ENCODE results near the gene SERPINB10.

The SERPINB10 gene

DNA sequence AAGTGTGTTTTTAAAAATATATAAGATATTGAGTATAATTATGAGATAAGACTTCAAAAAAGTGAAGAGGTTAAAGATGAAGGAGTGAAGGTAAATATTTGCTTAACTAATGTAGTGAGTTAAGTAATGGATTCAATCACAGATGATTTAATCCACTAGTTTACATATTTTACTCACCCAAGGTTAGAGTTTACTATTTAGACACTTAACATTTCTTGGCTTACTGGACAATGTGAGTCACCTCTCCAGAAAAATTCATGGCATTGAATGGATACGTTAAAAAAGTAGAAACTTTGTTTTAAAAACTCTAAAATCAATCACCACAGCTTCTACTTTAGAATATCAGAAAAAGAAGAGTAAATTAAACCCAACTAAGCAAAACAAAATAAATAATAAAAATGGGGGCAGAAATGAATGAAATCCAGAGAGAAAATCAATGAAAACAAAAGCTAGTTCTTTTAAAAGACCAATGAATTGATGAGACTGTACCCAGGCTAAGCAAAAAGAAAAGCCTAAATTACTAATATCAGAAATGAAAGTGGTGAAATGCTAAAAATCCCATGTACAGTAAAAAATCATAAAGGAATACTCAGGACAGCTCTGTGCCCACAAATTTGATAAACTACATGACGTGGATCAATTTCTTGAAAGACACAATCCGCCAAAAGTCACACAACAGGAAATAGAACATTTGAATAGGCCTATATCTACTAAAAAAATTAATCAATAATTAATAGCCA, 39.5 kb downstream of the SERPINB10 start:
- Histone ChIP-seq H3K9me2 (ENCODE audit: low read depth, low read length) (no peaks in the 10 kb centered on the region), H3K4me1 (ENCODE audit: insufficient read depth, low read length, severe bottlenecking) (no peaks in the 10 kb centered on the region), H3K4me3 (ENCODE audit: low read depth, low read length, poor library complexity, severe bottlenecking) (no peak overlapping the region), H3K9me3 (ENCODE audit: low read length) (no peaks in the 10 kb centered on the region), H3K79me2 (ENCODE audit: insufficient read depth, low read length) (no peaks in the 10 kb centered on the region), H3K4me2 (ENCODE audit: low read length) (no peak overlapping the region), H3K36me3 (ENCODE audit: insufficient read depth, low read length) (no peaks in the 10 kb centered on the region), H3K27me3 (ENCODE audit: insufficient read depth, low read length) (no peaks in the 10 kb centered on the region), H3F3A (ENCODE audit: insufficient read depth, low read length) (no peaks in the 10 kb centered on the region), H4K20me1 (ENCODE audit: insufficient read depth, low read length) (no peaks in the 10 kb centered on the region), H3K27ac (ENCODE audit: low read depth, low read length, poor library complexity, severe bottlenecking) (no peak overlapping the region), H3K9ac (ENCODE audit: low read length) (no peak overlapping the region), H2AFZ (ENCODE audit: low read length) (no peak overlapping the region)
- TF ChIP-seq, protein P1, sequence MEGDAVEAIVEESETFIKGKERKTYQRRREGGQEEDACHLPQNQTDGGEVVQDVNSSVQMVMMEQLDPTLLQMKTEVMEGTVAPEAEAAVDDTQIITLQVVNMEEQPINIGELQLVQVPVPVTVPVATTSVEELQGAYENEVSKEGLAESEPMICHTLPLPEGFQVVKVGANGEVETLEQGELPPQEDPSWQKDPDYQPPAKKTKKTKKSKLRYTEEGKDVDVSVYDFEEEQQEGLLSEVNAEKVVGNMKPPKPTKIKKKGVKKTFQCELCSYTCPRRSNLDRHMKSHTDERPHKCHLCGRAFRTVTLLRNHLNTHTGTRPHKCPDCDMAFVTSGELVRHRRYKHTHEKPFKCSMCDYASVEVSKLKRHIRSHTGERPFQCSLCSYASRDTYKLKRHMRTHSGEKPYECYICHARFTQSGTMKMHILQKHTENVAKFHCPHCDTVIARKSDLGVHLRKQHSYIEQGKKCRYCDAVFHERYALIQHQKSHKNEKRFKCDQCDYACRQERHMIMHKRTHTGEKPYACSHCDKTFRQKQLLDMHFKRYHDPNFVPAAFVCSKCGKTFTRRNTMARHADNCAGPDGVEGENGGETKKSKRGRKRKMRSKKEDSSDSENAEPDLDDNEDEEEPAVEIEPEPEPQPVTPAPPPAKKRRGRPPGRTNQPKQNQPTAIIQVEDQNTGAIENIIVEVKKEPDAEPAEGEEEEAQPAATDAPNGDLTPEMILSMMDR (IDR thresholded peaks at IDR 0.05; ENCODE audit: low read length): no peak
- TF ChIP-seq EZH2 (IDR thresholded peaks at IDR 0.05; ENCODE audit: borderline replicate concordance, low read length): no peak

DNA sequence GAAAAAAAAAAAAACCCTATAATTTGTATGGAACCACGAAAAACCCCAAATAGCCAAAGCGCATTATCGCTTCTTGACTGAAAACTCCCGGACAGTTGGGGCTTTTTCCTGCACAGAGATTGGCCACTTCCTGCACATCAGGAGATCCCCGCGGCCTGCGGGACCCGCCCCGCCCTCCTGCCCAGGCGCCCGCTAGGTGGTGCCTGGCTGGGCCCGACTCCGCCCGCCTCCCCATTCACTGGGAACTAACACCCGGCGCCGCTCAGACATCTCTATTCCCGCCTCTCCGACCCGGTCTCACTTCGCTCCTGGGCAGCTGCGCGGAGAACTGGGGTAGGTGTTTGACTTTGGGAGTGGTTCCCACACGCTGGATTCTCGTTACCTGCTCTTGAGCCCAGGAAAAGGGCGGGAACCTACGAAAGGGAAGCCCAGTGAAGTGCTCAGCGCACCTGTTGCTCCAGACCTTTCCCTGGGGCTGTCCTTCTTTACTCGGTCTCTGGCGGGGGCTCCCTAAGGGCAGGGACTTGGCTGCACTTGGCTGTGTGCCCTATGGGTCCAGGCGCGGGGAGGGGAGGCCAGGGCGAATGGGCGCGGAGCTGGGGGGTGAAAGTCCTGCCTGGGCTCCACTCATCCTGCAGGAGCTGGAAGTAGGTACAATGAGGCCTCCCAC, 41.4 kb downstream of the SERPINB10 start, which contains the start of gene HMSD:
TSS of gene HMSD (plus strand) at position 234 of the 670 bp plus-strand sequence. CDS start 4,155 bp downstream, outside the sequence.
- H3K4me3 ChIP-seq (ENCODE audit: low read depth, low read length, poor library complexity, severe bottlenecking): no peak within 1 kb of the TSS
- no peak within 1 kb of the TSS for H3K9ac ChIP-seq (ENCODE audit: low read length)
- H3K36me3 ChIP-seq (ENCODE audit: insufficient read depth, low read length): no peaks in the 10 kb centered on the region
- H3K27me3 ChIP-seq (ENCODE audit: insufficient read depth, low read length): no peaks in the 10 kb centered on the region
- no peaks in the 10 kb centered on the region for H3K79me2 ChIP-seq (ENCODE audit: insufficient read depth, low read length)
- H3F3A ChIP-seq (ENCODE audit: insufficient read depth, low read length): no peaks in the 10 kb centered on the region
- no peak within 1 kb of the TSS for H2AFZ ChIP-seq (ENCODE audit: low read length)
- no peaks in the 10 kb centered on the region for H3K9me2 ChIP-seq (ENCODE audit: low read depth, low read length)
- H3K9me3 ChIP-seq (ENCODE audit: low read length): no peaks in the 10 kb centered on the region
- TF ChIP-seq, protein P1 (IDR thresholded peaks at IDR 0.05; ENCODE audit: low read length): no peak
- TF ChIP-seq EZH2 (IDR thresholded peaks at IDR 0.05; ENCODE audit: borderline replicate concordance, low read length): no peak
- H3K4me2 ChIP-seq (ENCODE audit: low read length): no peak within 1 kb of the TSS
- H4K20me1 ChIP-seq (ENCODE audit: insufficient read depth, low read length): no peaks in the 10 kb centered on the region
- no peaks in the 10 kb centered on the region for H3K4me1 ChIP-seq (ENCODE audit: insufficient read depth, low read length, severe bottlenecking)
- H3K27ac ChIP-seq (ENCODE audit: low read depth, low read length, poor library complexity, severe bottlenecking): no peak within 1 kb of the TSS

DNA sequence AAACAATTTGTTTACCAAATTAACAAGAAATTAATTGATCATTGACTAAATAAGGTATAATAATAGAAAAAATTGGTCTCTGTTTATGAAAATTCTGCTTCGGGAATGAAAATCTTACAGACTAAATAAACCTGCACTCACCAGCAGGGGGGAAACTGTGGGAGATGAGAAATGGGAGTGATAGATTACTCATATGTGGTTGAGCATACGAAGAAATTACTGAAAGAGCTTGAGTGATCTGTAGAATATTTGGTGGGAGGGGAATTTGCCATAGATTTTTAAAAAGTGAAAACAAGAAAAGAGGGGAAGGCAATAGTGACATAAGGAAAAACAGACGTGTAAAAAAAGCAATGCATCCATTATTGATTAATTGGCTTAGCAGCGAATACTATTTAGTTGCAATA, 43.5 kb downstream of the SERPINB10 start:
- Histone ChIP-seq H3K4me2 (ENCODE audit: low read length) (no peak overlapping the region), H3K36me3 (ENCODE audit: insufficient read depth, low read length) (no peaks in the 10 kb centered on the region), H4K20me1 (ENCODE audit: insufficient read depth, low read length) (no peaks in the 10 kb centered on the region), H2AFZ (ENCODE audit: low read length) (no peak overlapping the region), H3K9me3 (ENCODE audit: low read length) (no peaks in the 10 kb centered on the region), H3K27me3 (ENCODE audit: insufficient read depth, low read length) (no peaks in the 10 kb centered on the region), H3K4me1 (ENCODE audit: insufficient read depth, low read length, severe bottlenecking) (no peaks in the 10 kb centered on the region), H3F3A (ENCODE audit: insufficient read depth, low read length) (no peaks in the 10 kb centered on the region), H3K79me2 (ENCODE audit: insufficient read depth, low read length) (no peaks in the 10 kb centered on the region), H3K4me3 (ENCODE audit: low read depth, low read length, poor library complexity, severe bottlenecking) (no peak overlapping the region), H3K27ac (ENCODE audit: low read depth, low read length, poor library complexity, severe bottlenecking) (no peak overlapping the region), H3K9ac (ENCODE audit: low read length) (no peak overlapping the region), H3K9me2 (ENCODE audit: low read depth, low read length) (no peaks in the 10 kb centered on the region)
- TF ChIP-seq EZH2 (IDR thresholded peaks at IDR 0.05; ENCODE audit: borderline replicate concordance, low read length): no peak
- TF ChIP-seq, protein P1 (IDR thresholded peaks at IDR 0.05; ENCODE audit: low read length): no peak

Measured in OCI-LY1 (cell line).